Activated naive CD4-positive, alpha-beta T cell treated with anti-CD3 and anti-CD28 coated beads, Interleukin-2, amount 50 U/mL, for 72 hours (primary cell): Measurements from ENCODE around the gene SLC15A3. TPM values are rescaled to one million over a fixed set of nuclear protein-coding genes. Genes with fewer than 3 reads are reported as not detected.

Experiments
- ATAC-seq, 2 donors: fragments of 150-1000 bp; cut with Tn5 transposase; 2 replicates each; pipeline ENCODE4 v1.10.0; 2021; ENCODE audit warnings: mild to moderate bottlenecking in 2 of 2, moderate library complexity in 2 of 2
- DNase-seq, 2 donors: peaks; one replicate each; pipeline ENCODE4 v3.0.0; 2021 to 2022; ENCODE audit warnings: low spot score in 2 of 2
- H3K27ac Mint-ChIP-seq, 2 donors: one replicate each; pipeline ENCODE4 v1.8.0; 2022; ENCODE audit warnings: mild to moderate bottlenecking in 2 of 2, mixed read lengths in 2 of 2
- H3K36me3 Mint-ChIP-seq, 2 donors: one replicate each; pipeline ENCODE4 v1.8.0; 2022; ENCODE audit warnings: mixed read lengths in 2 of 2
- H3K9me3 Mint-ChIP-seq, 2 donors: one replicate each; pipeline ENCODE4 v1.8.0; 2022; ENCODE audit warnings: mixed read lengths in 2 of 2
- total RNA-seq, 2 donors: library from RNA; stranded (reverse); gene quantifications; one replicate each; pipeline ENCODE4 v1.2.3, GENCODE V29; 2022

Gene SLC15A3
- total RNA-seq, 2 donors from 2014 or later, result 5.9 to 9.0 TPM

GRCh38 chr11:60927600-60927999 is 24.4 kb downstream of the SLC15A3 start:
- ATAC-seq, result no peak
- H3K27ac Mint-ChIP-seq, result peak overlapping the region in 1 of 2 donors; percentile 31
- DNase-seq, result no peak
- peaks cover 0 to 8% of the 10 kb centered on the region in 2 donors for H3K36me3 Mint-ChIP-seq
- no peaks in the 10 kb centered on the region for H3K9me3 Mint-ChIP-seq

GRCh38 chr11:60927061-60927592 is 24.8 kb downstream of the SLC15A3 start:
- Mint-ChIP-seq H3K36me3 (peaks cover 0 to 13% of the 10 kb centered on the region in 2 donors), H3K9me3 (no peaks in the 10 kb centered on the region), H3K27ac (no peak overlapping the region)
- ATAC-seq (no peak), DNase-seq (no peak)

- Mint-ChIP-seq H3K36me3 (peaks cover 4 to 19% of the 10 kb centered on the region in 2 donors), H3K27ac (no peak overlapping the region), H3K9me3 (no peaks in the 10 kb centered on the region)
- ATAC-seq (no peak), DNase-seq (no peak)
Observed at GRCh38 chr11:60926500-60926899, 25.5 kb downstream of the SLC15A3 start.

DNA sequence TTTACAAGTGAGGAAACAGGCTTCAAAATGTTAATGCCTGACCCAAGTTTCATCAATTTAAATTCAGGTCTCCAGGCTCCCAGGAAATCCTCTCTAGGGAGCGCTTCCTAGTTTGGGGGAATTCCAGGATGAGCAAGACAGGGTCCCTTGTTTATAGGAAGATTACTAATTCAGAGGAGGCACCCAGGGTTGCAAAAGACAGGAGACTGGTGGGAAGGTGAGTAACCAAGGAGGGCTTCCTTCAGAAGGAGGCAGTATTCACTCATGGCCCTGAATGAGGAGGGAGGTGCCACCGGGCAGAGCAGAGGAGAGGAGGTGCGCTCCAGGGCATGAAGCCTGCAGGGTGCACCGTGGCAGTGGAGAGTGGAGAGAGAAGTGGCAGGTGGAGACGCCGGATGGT is 26.1 kb downstream of the SLC15A3 start:
- ATAC-seq, result peak in 1 of 2 donors; percentile 38
- H3K9me3 Mint-ChIP-seq, result no peaks in the 10 kb centered on the region
- no peak for DNase-seq
- peaks cover 7 to 25% of the 10 kb centered on the region in 2 donors for H3K36me3 Mint-ChIP-seq
- H3K27ac Mint-ChIP-seq, result no peak overlapping the region

GRCh38 chr11:60924906-60925853 is 26.8 kb downstream of the SLC15A3 start:
- ATAC-seq (peak; percentile 20 to 25), DNase-seq (no peak)
- Mint-ChIP-seq H3K27ac (no peak overlapping the region), H3K36me3 (peaks cover 14 to 32% of the 10 kb centered on the region in 2 donors), H3K9me3 (no peaks in the 10 kb centered on the region)

GRCh38 chr11:60924110-60924905 is 27.7 kb downstream of the SLC15A3 start, which contains the start of gene TMEM132A:
TSS of gene TMEM132A (plus strand) at chr11:60924460. CDS start at chr11:60924634, 174 bp downstream.
- Mint-ChIP-seq H3K9me3 (no peaks in the 10 kb centered on the region), H3K27ac (no peak within 1 kb of the TSS), H3K36me3 (peaks cover 22 to 41% of the 10 kb centered on the region in 2 donors)
- DNase-seq (no peak), ATAC-seq (peak; percentile 39 to 47)

- Mint-ChIP-seq H3K27ac (no peak overlapping the region), H3K36me3 (peaks cover 22 to 42% of the 10 kb centered on the region in 2 donors), H3K9me3 (no peaks in the 10 kb centered on the region)
- DNase-seq (no peak), ATAC-seq (peak in 1 of 2 donors; percentile 23)
Observed at GRCh38 chr11:60923800-60924109, 28.2 kb downstream of the SLC15A3 start.

GRCh38 chr11:60923326-60923725 is 28.6 kb downstream of the SLC15A3 start:
- DNase-seq (no peak), ATAC-seq (no peak)
- peaks cover 22 to 42% of the 10 kb centered on the region in 2 donors for H3K36me3 Mint-ChIP-seq
- no peak overlapping the region for H3K27ac Mint-ChIP-seq
- H3K9me3 Mint-ChIP-seq, result no peaks in the 10 kb centered on the region

GRCh38 chr11:60922906-60923305 is 29.1 kb downstream of the SLC15A3 start:
- H3K27ac Mint-ChIP-seq, result no peak overlapping the region
- peaks cover 22 to 42% of the 10 kb centered on the region in 2 donors for H3K36me3 Mint-ChIP-seq
- ATAC-seq (no peak), DNase-seq (no peak)
- no peaks in the 10 kb centered on the region for H3K9me3 Mint-ChIP-seq

- ATAC-seq, result no peak
- Mint-ChIP-seq H3K36me3 (peaks cover 22 to 47% of the 10 kb centered on the region in 2 donors), H3K9me3 (no peaks in the 10 kb centered on the region), H3K27ac (peak overlapping the region in 1 of 2 donors; percentile 26)
- DNase-seq, result no peak
Observed at GRCh38 chr11:60921777-60922335, 30.1 kb downstream of the SLC15A3 start.

DNA sequence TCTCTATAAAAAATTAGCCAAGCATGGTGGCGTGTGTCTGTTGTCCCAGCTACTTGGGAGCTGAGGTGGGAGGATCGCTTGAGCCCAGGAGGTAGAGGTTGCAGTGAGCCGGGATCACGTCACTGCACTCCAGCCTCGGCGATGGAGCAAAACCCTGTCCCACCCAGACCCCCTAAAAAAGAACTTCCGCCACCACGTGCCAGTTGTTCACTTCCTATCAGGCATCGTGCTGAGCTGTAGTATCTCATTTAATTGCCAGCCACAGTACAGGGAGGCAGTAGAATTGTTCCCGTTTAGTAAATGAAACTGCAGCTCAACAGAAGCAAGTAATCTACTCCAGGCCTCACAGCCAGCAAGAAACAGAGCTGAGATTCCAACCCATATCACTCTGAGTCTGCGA is 30.7 kb downstream of the SLC15A3 start:
- H3K36me3 Mint-ChIP-seq, result peaks cover 22 to 47% of the 10 kb centered on the region in 2 donors
- H3K9me3 Mint-ChIP-seq, result no peaks in the 10 kb centered on the region
- ATAC-seq, result no peak
- no peak for DNase-seq
- no peak overlapping the region for H3K27ac Mint-ChIP-seq

GRCh38 chr11:60919956-60920355 is 32.0 kb downstream of the SLC15A3 start:
- H3K9me3 Mint-ChIP-seq, result no peaks in the 10 kb centered on the region
- DNase-seq (no peak), ATAC-seq (no peak)
- peaks cover 30 to 57% of the 10 kb centered on the region in 2 donors for H3K36me3 Mint-ChIP-seq
- H3K27ac Mint-ChIP-seq, result no peak overlapping the region

GRCh38 chr11:60919320-60919719 is 32.7 kb downstream of the SLC15A3 start:
- DNase-seq, result no peak
- Mint-ChIP-seq H3K36me3 (peaks cover 30 to 57% of the 10 kb centered on the region in 2 donors), H3K9me3 (no peaks in the 10 kb centered on the region), H3K27ac (no peak overlapping the region)
- ATAC-seq, result no peak

GRCh38 chr11:60918939-60919265 is 33.1 kb downstream of the SLC15A3 start:
- DNase-seq (no peak), ATAC-seq (no peak)
- no peak overlapping the region for H3K27ac Mint-ChIP-seq
- H3K9me3 Mint-ChIP-seq, result no peaks in the 10 kb centered on the region
- peaks cover 30 to 59% of the 10 kb centered on the region in 2 donors for H3K36me3 Mint-ChIP-seq

DNA sequence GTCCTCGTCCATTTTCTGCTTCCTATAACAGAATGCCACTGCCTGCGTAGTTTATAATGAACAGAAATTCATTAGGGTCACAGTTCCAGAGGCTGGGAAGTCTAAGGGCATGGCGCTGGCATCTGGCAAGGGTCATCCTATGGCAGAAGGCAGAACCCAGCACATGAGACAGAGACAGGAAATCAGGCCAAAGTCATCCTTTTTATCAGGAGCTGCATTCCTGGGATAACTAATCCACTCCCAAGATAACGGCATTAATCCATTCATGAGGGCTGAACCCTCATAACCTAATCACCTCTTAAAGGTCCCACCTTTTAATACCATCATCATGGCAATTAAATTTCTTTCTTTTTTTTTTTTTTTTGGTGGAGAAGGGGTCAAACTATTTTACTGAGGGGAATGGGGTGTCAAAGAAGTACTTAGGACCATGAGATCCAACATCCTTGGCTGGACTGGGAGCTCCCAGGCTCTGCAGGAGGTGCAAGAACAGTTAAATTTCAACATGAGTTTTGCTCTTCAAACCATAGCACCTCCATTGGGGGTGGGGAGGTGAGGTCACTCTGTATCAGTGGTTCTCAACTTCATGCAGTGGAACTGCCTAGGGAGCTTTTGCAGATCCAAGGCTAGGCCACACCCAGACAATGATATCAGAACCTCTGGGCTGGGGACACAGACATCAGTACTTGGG is 33.6 kb downstream of the SLC15A3 start:
- Mint-ChIP-seq H3K27ac (no peak overlapping the region), H3K36me3 (peaks cover 30 to 59% of the 10 kb centered on the region in 2 donors), H3K9me3 (no peaks in the 10 kb centered on the region)
- ATAC-seq, result no peak
- no peak for DNase-seq

DNA sequence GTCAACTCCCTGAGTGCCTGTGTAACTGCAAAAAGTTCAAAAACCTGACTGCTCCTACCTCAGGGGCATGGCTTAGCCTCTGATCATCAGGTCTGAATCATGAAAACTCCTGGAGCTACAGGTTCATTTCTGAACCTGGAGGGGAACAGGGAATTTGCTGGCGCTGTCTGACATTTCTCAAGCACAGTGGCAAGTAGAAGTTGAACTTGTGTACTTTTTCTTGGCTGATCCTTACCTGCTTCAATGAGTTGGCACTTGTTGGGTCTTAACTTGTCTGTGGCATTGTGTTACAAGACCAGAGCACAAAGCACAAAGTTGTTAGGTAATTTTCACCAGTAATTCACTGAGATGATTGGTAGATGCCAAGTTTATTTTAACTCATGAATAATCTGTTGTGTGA is 34.7 kb downstream of the SLC15A3 start:
- ATAC-seq (no peak), DNase-seq (no peak)
- Mint-ChIP-seq H3K36me3 (peaks cover 30 to 51% of the 10 kb centered on the region in 2 donors), H3K27ac (no peak overlapping the region), H3K9me3 (no peaks in the 10 kb centered on the region)
